HUES48 (cell line): ENCODE data around the gene CACNB4.
"Not testable (repeated sequence)": the region's sequence is repeated elsewhere in the genome, so short reads cannot be mapped to it uniquely, and the experiment has no call there.

Experiments used
- H3K27ac ChIP-seq: one replicate; pipeline ENCODE4 v1.7.0; 2013; ENCODE audit warnings: low read depth, low read length, inconsistent platforms
- H3K27me3 ChIP-seq: 2 replicates; pipeline ENCODE4 v1.6.1; 2013; ENCODE audit warnings: mild to moderate bottlenecking, low read length; ENCODE audit not compliant: control insufficient read depth, insufficient read depth
- H3K36me3 ChIP-seq: 2 replicates; pipeline ENCODE4 v1.6.1; 2013; ENCODE audit warnings: low read length; ENCODE audit not compliant: control insufficient read depth, insufficient read depth
- H3K4me1 ChIP-seq: 2 replicates; pipeline ENCODE4 v1.6.1; 2013; ENCODE audit warnings: mild to moderate bottlenecking, low read length; ENCODE audit not compliant: control insufficient read depth, insufficient read depth
- H3K4me3 ChIP-seq: 2 replicates; pipeline ENCODE4 v1.5.1; 2013; ENCODE audit warnings: mild to moderate bottlenecking, low read depth, low read length
- H3K9ac ChIP-seq: 2 replicates; pipeline ENCODE4 v1.6.1; 2013; ENCODE audit warnings: mild to moderate bottlenecking, low read depth, low read length, moderate library complexity
- H3K9me3 ChIP-seq: 2 replicates; pipeline ENCODE4 v1.6.1; 2013; ENCODE audit warnings: low read length; ENCODE audit not compliant: control insufficient read depth, insufficient read depth

Gene CACNB4

DNA sequence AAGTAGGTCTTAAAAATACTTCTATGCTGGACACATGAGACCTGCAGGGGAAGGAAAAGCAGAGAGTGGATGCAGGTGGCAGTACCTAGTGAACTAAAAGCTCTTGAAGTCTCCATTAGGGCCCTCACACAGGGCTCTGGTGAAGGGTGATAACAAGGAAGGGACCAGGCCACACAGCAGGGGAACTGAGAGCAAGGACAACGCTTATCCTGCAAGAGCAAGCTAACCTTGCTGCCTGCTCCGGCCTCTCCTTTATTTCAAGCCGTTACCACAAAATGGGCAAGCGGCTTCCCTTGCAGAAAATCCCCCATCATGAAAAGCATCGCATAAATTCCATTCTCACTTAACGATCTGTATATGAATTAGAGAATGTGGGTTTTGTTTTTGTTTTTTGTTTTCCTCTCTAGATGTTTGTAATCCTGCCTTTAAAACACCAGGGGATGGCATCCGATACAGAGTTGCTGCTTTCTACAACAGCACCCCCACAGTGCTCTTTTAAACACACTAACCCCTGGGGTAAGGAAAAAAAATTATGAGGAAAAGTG lies 64.5 kb downstream of the CACNB4 start:
- Histone ChIP-seq H3K27me3 (peaks cover 41% of the 10 kb centered on the region), H3K4me3 (peak overlapping the region; percentile 7), H3K9ac (no peak overlapping the region; the same call in 1 of the 2 replicates), H3K4me1 (peaks cover 29% of the 10 kb centered on the region), H3K9me3 (no peaks in the 10 kb centered on the region), H3K27ac (peak overlapping the region; percentile 30), H3K36me3 (no peaks in the 10 kb centered on the region)

GRCh38 chr2:152033011-152033925 lies 65.6 kb downstream of the CACNB4 start:
- Histone ChIP-seq H3K27ac (no peak overlapping the region), H3K27me3 (peaks cover 41% of the 10 kb centered on the region), H3K9ac (no peak overlapping the region), H3K4me1 (peaks cover 29% of the 10 kb centered on the region), H3K36me3 (no peaks in the 10 kb centered on the region), H3K9me3 (no peaks in the 10 kb centered on the region), H3K4me3 (no peak overlapping the region)

- Histone ChIP-seq H3K4me1 (peaks cover 25% of the 10 kb centered on the region), H3K4me3 (no peak overlapping the region), H3K27me3 (peaks cover 41% of the 10 kb centered on the region), H3K36me3 (no peaks in the 10 kb centered on the region), H3K9me3 (no peaks in the 10 kb centered on the region), H3K9ac (no peak overlapping the region), H3K27ac (no peak overlapping the region)
These were observed 67.0 kb downstream of the CACNB4 start for GRCh38 chr2:152031747-152032306.

DNA sequence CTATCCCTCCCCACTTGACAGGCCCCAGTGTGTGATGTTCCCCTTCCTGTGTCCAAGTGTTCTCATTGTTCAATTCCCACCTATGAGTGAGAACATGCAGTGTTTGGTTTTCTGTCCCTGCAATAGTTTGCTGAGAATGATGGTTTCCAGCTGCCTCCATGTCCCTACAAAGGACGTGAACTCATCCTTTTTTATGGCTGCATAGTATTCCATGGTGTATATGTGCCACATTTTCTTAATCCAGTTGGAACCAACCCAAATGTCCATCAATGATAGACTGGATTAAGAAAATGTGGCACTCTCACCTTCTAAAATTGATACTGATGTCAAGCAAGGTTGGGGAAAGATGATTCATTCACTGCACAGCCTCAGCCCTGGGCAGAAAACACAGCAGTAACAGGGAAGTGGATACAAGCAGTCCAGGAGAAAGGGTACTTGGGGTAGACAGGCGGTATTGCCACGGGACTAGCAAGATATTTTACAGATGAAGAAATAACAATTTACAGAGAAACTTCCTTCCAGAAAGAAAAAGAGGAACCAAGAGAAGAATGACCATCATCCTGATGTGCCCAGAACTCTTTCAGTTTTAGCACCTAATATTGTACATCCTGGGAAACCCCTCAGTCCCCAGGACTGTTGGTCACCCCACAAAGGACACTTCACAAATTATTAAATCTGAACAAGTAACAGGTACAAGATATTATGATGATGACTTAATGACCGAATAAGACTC lies 68.1 kb downstream of the CACNB4 start:
- not testable (repeated sequence) for H3K9ac ChIP-seq, H3K4me3 ChIP-seq, H3K27ac ChIP-seq, H3K9me3 ChIP-seq, H3K36me3 ChIP-seq
- H3K4me1 ChIP-seq = peaks cover 25% of the 10 kb centered on the region
- H3K27me3 ChIP-seq = peaks cover 32% of the 10 kb centered on the region

- H3K4me1 ChIP-seq = peaks cover 8% of the 10 kb centered on the region
- no peaks in the 10 kb centered on the region for H3K9me3 ChIP-seq
- H3K9ac ChIP-seq = no peak overlapping the region
- peaks cover 23% of the 10 kb centered on the region for H3K27me3 ChIP-seq
- H3K27ac ChIP-seq = no peak overlapping the region
- H3K4me3 ChIP-seq = no peak overlapping the region
- H3K36me3 ChIP-seq = no peaks in the 10 kb centered on the region
These were observed 70.5 kb downstream of the CACNB4 start for GRCh38 chr2:152028182-152028862.

GRCh38 chr2:152025678-152026287 lies 73.1 kb downstream of the CACNB4 start:
- no peak overlapping the region for H3K9ac ChIP-seq
- no peaks in the 10 kb centered on the region for H3K9me3 ChIP-seq
- H3K27me3 ChIP-seq = no peaks in the 10 kb centered on the region
- H3K27ac ChIP-seq = no peak overlapping the region
- H3K4me1 ChIP-seq = no peaks in the 10 kb centered on the region
- no peaks in the 10 kb centered on the region for H3K36me3 ChIP-seq
- peak overlapping the region; percentile 57 for H3K4me3 ChIP-seq

- no peaks in the 10 kb centered on the region for H3K27me3 ChIP-seq
- no peak overlapping the region for H3K9ac ChIP-seq
- H3K4me1 ChIP-seq = no peaks in the 10 kb centered on the region
- no peak overlapping the region for H3K4me3 ChIP-seq
- H3K27ac ChIP-seq = no peak overlapping the region
- H3K36me3 ChIP-seq = no peaks in the 10 kb centered on the region
- H3K9me3 ChIP-seq = no peaks in the 10 kb centered on the region
These were observed 74.4 kb downstream of the CACNB4 start for GRCh38 chr2:152024477-152024876.

GRCh38 chr2:152022090-152022489 lies 76.8 kb downstream of the CACNB4 start:
- no peak overlapping the region for H3K27ac ChIP-seq
- H3K27me3 ChIP-seq = no peaks in the 10 kb centered on the region
- no peaks in the 10 kb centered on the region for H3K9me3 ChIP-seq
- H3K4me3 ChIP-seq = no peak overlapping the region
- no peak overlapping the region for H3K9ac ChIP-seq
- no peaks in the 10 kb centered on the region for H3K36me3 ChIP-seq
- no peaks in the 10 kb centered on the region for H3K4me1 ChIP-seq

DNA sequence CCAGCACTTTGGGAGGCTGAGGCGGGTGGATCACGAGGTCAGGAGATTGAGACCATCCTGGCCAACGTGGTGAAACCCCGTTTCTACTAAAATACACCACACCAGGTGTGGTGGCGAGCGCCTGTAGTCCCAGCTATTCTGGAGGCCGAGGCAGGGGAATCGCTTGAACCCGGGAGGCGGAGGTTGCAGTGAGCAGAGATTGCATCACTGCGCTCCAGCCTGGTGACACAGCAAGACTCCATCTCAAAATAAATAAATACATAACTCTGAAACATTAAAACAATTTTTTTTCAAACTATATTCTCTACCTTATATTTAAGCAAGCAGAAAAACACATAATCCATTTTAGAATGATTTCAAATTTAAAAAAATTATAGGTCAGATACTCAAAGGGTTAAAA lies 77.8 kb downstream of the CACNB4 start:
- H3K27ac ChIP-seq, H3K27me3 ChIP-seq, H3K4me1 ChIP-seq, H3K36me3 ChIP-seq, H3K9ac ChIP-seq, H3K9me3 ChIP-seq, H3K4me3 ChIP-seq: not testable (repeated sequence)

GRCh38 chr2:152019732-152020131 lies 79.1 kb downstream of the CACNB4 start:
- no peaks in the 10 kb centered on the region for H3K36me3 ChIP-seq
- no peak overlapping the region for H3K9ac ChIP-seq
- no peaks in the 10 kb centered on the region for H3K9me3 ChIP-seq
- no peaks in the 10 kb centered on the region for H3K4me1 ChIP-seq
- no peak overlapping the region for H3K4me3 ChIP-seq
- no peaks in the 10 kb centered on the region for H3K27me3 ChIP-seq
- H3K27ac ChIP-seq = no peak overlapping the region
